DOHH2 (cell line): ENCODE data around the gene NT5C3B.

Source experiments
- H3F3A ChIP-seq: fragments of 200-600 bp; sonication (generic), shearing (Covaris generic); 2 replicates; pipeline ENCODE4 v1.6.0; 2016; ENCODE audit warnings: antibody characterized with exemption, mild to moderate bottlenecking; ENCODE audit not compliant: control insufficient read depth, insufficient read depth
- H3K27ac ChIP-seq: fragments of 200-600 bp; sonication (generic); 2 replicates; pipeline ENCODE4 v1.5.1; 2014; ENCODE audit warnings: low read depth, mild to moderate bottlenecking, low read length, moderate library complexity
- H3K27me3 ChIP-seq: fragments of 200-600 bp; sonication (generic); 2 replicates; pipeline ENCODE4 v1.6.1; 2014; ENCODE audit warnings: mild to moderate bottlenecking, low read length, mixed read lengths; ENCODE audit not compliant: control insufficient read depth
- H3K36me3 ChIP-seq: fragments of 200-600 bp; sonication (generic); 2 replicates; pipeline ENCODE4 v1.6.1; 2014; ENCODE audit warnings: mild to moderate bottlenecking, low read length, moderate library complexity, mixed read lengths; ENCODE audit not compliant: control insufficient read depth
- H3K4me1 ChIP-seq: fragments of 200-600 bp; sonication (generic); 2 replicates; pipeline ENCODE4 v1.6.1; 2014; ENCODE audit warnings: mild to moderate bottlenecking, low read length, mixed read lengths; ENCODE audit not compliant: control insufficient read depth
- H3K4me2 ChIP-seq: fragments of 200-600 bp; sonication (generic); 2 replicates; pipeline ENCODE4 v1.6.0; 2014; ENCODE audit warnings: mild to moderate bottlenecking, low read length, moderate library complexity
- H3K4me3 ChIP-seq: fragments of 200-600 bp; sonication (generic); 2 replicates; pipeline ENCODE4 v1.5.1; 2014; ENCODE audit warnings: mild to moderate bottlenecking, low read length, mixed read lengths
- H3K79me2 ChIP-seq: fragments of 200-600 bp; sonication (generic); 2 replicates; pipeline ENCODE4 v1.6.1; 2014; ENCODE audit warnings: mild to moderate bottlenecking, low read length, mixed read lengths; ENCODE audit not compliant: control insufficient read depth
- H3K9me2 ChIP-seq: fragments of 200-600 bp; sonication (generic); replicated peaks from 2 replicates; pipeline ENCODE4 v1.6.1; 2014; ENCODE audit warnings: mild to moderate bottlenecking, low read length, mixed read lengths; ENCODE audit not compliant: control insufficient read depth
- H3K9me3 ChIP-seq: fragments of 200-600 bp; sonication (generic); 2 replicates; pipeline ENCODE4 v1.6.1; 2014; ENCODE audit warnings: antibody characterized with exemption, low read length, mixed read lengths; ENCODE audit not compliant: control insufficient read depth, insufficient read depth
- H4K20me1 ChIP-seq: fragments of 200-600 bp; sonication (generic); 2 replicates; pipeline ENCODE4 v1.6.0; 2014; ENCODE audit warnings: low read depth, mild to moderate bottlenecking, antibody characterized with exemption, low read length, moderate library complexity; ENCODE audit not compliant: control insufficient read depth, insufficient read depth
- CTCF ChIP-seq: fragments of 200-600 bp; sonication (generic); IDR thresholded peaks from one replicate; pipeline ENCODE4 v1.5.1; 2014; ENCODE audit warnings: antibody characterized with exemption, mild to moderate bottlenecking, low read depth, low read length; ENCODE audit not compliant: poor library complexity, severe bottlenecking
- EZH2phosphoT487 ChIP-seq: fragments of 200-600 bp; sonication (generic); IDR thresholded peaks from 2 replicates; pipeline ENCODE4 v1.6.1; 2017; ENCODE audit warnings: borderline replicate concordance, mild to moderate bottlenecking, antibody characterized with exemption, low read length, moderate library complexity, mixed read lengths

Gene NT5C3B

GRCh38 chr17:41825175-41825845 lies 10.7 kb downstream of the NT5C3B start:
- Histone ChIP-seq H3K4me3 (no peak overlapping the region), H3K4me1 (no peaks in the 10 kb centered on the region), H4K20me1 (no peaks in the 10 kb centered on the region), H3K27me3 (no peaks in the 10 kb centered on the region), H3F3A (no peaks in the 10 kb centered on the region), H3K9me3 (no peaks in the 10 kb centered on the region), H3K36me3 (peaks cover 32% of the 10 kb centered on the region), H3K4me2 (no peak overlapping the region), H3K9me2 (no peaks in the 10 kb centered on the region), H3K27ac (no peak overlapping the region), H3K79me2 (no peaks in the 10 kb centered on the region)
- no peak for TF ChIP-seq CTCF
- no peak for TF ChIP-seq EZH2phosphoT487

DNA sequence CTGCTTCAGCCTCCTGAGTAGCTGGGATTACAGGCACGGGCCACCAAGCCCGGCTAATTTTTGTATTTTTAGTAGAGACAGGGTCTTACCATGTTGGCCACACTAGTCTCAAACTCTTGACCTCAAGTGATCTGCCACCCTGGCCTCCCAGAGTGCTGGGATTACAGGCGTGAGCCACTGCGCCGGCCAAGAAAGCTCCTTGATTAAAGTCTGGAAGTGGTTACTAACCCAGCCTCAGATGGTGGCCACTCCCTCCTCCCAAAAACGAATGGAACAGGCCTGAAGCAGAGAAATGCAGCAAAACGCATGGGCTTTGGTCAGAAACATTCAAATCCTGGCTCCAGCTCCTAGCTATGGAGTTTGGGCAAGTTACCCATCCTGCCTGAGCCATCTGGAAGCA lies 11.9 kb downstream of the NT5C3B start:
- no peaks in the 10 kb centered on the region for H3K79me2 ChIP-seq
- peaks cover 24% of the 10 kb centered on the region for H3K36me3 ChIP-seq
- H3K4me1 ChIP-seq: peaks cover 4% of the 10 kb centered on the region
- no peak overlapping the region for H3K4me2 ChIP-seq
- no peak overlapping the region for H3K27ac ChIP-seq
- H3F3A ChIP-seq: no peaks in the 10 kb centered on the region
- no peaks in the 10 kb centered on the region for H3K9me3 ChIP-seq
- no peak overlapping the region for H3K4me3 ChIP-seq
- H3K27me3 ChIP-seq: no peaks in the 10 kb centered on the region
- no peaks in the 10 kb centered on the region for H4K20me1 ChIP-seq
- no peaks in the 10 kb centered on the region for H3K9me2 ChIP-seq
- TF ChIP-seq CTCF (no peak), EZH2phosphoT487 (no peak)

DNA sequence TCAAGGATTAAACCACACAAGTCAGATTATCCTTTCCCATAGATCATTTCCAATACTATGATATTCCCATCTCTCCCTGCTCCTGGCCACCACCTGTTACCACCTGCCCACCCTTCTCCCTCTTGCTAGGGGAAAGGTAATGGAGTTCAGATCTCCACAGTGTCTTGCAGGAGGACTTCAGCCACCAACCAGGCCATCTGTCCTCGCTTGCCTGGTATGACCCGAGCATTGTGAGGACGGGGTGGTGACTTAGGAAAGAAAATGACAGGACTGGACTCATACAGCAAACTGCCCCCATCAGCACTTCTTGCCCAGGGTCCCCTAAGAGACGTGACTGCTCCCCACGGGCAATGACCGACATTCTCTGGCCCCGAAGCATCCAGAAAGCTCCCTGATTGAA lies 12.5 kb downstream of the NT5C3B start:
- Histone ChIP-seq H4K20me1 (no peaks in the 10 kb centered on the region), H3K4me1 (peaks cover 9% of the 10 kb centered on the region), H3K36me3 (peaks cover 20% of the 10 kb centered on the region), H3K4me2 (no peak overlapping the region), H3F3A (no peaks in the 10 kb centered on the region), H3K9me3 (no peaks in the 10 kb centered on the region), H3K79me2 (no peaks in the 10 kb centered on the region), H3K9me2 (no peaks in the 10 kb centered on the region), H3K27me3 (no peaks in the 10 kb centered on the region), H3K4me3 (no peak overlapping the region), H3K27ac (no peak overlapping the region)
- no peak for TF ChIP-seq EZH2phosphoT487
- TF ChIP-seq CTCF: no peak
